DMS153 treated with DMSO at 0.1 percent for 48 hours (cell line): ENCODE measurements around the gene C1RL.
"Not testable (repeated sequence)": the region's sequence is repeated elsewhere in the genome, so short reads cannot be mapped to it uniquely, and the experiment has no call there.

Source experiments
- DNase-seq: peaks from one replicate; lab custom pipeline; 2025; ENCODE audit not compliant: unreplicated experiment; lab: John Stamatoyannopoulos, UW

Gene C1RL

GRCh38 chr12:7116196-7116595, 7.2 kb upstream of the C1RL start:
- DNase-seq: no peak

DNA sequence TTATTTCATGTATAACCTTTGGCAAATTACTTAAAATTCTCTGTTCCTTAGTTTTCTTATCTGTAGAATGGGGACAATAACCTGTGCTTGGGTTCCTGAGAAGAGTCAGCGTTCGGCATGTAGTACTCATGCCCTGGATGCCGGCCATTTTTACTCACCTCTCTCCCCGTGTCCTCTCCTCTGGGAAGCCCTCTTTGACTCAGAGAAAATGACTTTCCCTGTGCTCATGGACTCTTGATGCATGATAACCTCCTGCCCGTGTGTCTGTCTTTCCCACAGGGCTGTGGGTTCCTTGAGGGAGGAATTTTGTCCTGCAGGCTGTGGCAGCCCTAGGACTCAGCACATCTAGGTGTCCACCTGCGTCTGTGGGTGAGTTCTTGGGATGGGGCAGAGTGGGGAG, 5.8 kb upstream of the C1RL start:
- DNase-seq: no peak

DNA sequence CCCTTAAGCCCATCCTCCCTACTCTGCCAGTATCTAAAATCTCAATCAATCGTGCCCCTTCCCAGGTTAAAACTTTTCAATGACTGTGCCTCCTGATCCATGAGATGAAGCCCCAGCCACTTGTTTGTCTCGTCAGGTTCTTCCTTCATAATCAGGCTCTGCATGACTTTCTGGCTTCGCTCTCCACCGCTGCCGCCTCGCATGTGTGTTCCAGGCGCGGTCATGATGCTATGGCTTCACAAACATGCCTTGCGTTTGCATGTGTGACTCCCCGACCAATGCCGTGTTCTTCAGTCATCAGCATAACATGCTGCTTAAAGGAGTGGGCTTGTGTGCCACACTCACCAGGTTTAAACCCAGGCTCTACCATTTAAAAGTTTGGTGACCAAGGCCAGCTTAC, 5.0 kb upstream of the C1RL start:
- DNase-seq: no peak

- DNase-seq: peak; percentile 51
Measured at GRCh38 chr12:7113389-7113871, 4.4 kb upstream of the C1RL start.

- no peak for DNase-seq
Measured at GRCh38 chr12:7112041-7112440, 3.0 kb upstream of the C1RL start.

GRCh38 chr12:7110661-7111060, 1.6 kb upstream of the C1RL start:
- DNase-seq: no peak

- no peak for DNase-seq
Measured at GRCh38 chr12:7109572-7109920, 532 bp upstream of the C1RL start.

DNA sequence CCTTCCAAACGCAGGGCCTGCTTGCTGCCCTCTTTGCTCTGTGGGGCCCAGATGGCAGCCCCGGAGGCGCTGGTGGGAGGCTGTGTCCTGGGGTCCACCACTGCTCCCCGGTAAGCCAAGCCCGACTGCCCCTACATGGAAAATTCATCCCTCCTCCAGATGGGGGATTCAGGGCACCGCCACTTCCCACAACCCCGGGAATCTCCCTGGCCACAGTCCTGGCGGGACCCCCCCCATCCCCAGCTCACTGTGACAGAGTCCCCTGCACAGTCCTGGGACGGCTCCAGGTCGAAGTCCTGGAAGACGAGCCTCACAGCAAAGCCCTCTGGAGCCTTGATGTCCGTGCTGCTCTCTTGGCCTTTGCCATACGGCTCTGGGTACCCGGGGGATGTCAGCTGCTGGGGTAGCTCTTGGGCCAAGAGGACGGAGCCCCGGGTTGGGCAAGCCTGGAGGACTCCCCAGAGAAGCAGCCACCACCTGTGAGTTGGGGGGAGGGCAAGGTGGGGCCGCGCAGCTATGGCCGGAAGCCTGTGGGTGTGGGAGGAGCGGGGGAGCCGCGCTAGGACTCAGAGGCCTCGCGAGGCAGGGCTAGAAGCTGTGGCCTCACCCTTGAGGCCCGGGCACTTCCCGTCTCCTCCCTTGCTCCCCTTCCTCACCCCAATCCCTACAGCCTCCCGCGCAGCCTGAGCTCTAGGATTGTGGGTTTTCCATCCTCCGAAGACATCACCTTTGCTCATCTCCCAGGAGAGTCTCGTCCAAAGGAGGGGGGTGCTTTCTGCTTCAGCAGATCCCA, 815 bp downstream of the C1RL start:
- DNase-seq: peak; percentile 72

DNA sequence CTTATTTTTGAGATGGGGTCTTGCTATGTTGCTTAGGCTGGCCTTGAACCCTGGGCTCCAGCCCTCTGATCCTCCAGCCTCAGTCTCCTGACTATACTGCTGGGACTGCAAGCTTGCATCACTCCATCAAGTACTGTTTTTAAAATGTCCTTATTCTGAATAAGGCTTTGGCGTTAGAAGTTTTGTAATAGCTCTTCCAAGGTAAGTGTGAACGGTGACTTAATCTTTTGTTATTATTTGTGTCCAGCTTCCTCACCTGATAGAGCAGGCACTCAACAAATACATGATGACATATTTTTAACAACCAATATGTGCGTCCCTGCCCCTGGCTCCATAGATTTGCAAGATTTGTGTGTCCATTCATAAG, 1.4 kb downstream of the C1RL start:
- no peak for DNase-seq

DNA sequence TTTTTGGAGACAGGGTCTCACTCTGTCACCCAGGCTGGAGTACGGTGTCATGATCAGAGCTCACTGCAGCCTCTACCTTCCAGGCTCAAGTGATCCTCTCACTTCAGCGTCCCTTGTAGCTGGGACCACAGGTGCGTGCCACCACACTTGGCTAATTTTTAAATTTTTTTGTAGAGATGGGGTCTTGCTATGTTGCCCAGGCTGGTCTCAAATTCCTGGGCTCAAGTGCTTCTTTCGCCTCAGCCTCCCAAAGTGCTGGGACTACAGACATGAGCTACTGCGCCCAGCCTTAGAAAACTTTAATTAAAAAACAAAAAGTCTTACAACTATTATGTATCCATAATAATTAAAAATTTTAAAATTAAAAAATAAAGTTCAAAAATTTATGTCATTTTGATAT, 1.8 kb downstream of the C1RL start:
- not testable (repeated sequence) for DNase-seq

GRCh38 chr12:7106082-7106481, 2.9 kb downstream of the C1RL start:
- no peak for DNase-seq

GRCh38 chr12:7103837-7104584, 5.0 kb downstream of the C1RL start:
- no peak for DNase-seq

- DNase-seq: no peak
Measured at GRCh38 chr12:7102582-7102981, 6.4 kb downstream of the C1RL start.

- DNase-seq: no peak
Measured at GRCh38 chr12:7101694-7102131, 7.3 kb downstream of the C1RL start.

DNA sequence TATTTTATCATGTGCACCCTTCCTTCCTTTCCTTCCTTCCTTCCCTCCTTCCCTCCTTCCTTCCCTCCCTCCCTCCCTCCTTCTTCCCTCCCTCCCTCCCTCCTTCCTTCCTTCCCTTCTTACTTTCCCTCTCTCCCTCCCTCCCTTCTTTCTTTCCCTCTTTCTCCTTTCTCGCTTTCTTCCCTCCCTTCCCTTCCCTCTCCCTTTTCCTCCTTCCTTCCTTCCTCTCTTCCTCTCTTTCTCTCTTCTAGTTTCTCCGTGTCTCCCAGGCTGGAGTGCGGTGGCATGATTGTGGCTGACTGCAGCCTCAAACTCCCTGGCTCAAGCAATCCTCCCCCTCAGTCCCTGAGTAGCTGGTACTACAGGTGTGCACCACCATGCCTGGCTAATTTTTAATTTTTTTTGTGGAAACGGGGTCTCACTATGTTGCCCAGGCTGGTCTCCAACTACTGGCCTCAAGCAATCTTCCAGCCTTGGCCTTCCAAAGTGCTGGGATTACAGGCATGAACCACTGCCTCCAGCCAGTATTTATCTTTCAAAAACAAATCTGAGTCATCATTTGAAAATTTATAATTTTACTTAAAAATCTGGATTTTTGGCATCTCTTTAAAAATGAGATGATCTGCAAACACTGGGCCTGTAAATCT, 7.8 kb downstream of the C1RL start:
- no peak for DNase-seq

DNA sequence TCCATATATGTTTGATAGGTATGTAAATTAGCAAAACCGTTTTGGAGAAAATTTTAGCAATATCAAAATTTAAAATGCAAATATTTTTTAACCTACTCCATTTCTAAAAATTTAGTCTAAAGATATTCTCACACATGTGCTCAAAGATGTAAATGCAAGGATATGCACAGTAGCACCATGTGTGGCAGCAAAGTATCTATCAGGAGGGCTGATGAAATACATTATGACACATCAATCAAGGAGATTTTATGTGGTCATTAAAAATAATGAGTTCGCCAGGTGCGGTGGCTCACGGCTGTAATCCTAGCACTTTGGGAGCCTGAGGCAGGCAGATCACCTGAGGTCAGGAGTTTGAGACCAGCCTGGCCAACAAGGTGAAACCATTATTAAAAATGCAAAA, 8.8 kb downstream of the C1RL start:
- DNase-seq: no peak

DNA sequence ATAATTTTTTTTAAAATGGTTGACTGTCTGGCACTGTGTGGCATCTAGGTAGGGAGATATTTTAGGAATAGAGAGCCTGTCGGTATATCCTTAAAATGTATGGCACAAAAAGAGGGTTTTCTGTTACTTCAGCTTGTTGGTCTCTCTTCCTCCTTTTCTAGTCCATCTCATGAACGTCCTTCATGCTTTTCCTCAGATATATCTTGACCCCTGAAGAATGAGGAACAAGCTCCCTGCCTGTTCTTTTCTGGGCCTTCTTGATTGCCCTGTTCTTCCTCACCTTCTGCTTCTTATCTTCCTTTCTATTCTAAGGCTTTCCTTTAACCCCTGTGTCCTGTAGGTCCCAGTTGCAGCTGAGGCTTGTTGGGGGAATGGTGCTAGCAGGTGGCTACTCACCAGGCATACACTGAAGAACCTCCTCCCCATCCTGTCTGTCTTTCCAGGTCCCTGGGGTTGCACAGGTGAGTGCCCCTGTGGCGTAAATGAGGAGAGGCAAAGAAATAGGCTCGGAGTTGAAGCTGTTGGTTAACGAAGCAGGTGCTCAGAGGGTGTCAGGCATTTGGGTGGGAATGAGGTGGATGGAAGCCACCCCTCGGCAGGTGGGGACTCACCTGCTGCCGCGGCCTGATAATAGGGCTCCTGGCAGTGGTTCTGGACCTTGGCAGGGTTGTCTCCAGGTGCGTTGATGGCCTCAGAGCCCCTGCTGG, 9.6 kb downstream of the C1RL start:
- DNase-seq: no peak

- DNase-seq: peak; percentile 8
Measured at GRCh38 chr12:7096979-7097378, 12.0 kb downstream of the C1RL start.

DNA sequence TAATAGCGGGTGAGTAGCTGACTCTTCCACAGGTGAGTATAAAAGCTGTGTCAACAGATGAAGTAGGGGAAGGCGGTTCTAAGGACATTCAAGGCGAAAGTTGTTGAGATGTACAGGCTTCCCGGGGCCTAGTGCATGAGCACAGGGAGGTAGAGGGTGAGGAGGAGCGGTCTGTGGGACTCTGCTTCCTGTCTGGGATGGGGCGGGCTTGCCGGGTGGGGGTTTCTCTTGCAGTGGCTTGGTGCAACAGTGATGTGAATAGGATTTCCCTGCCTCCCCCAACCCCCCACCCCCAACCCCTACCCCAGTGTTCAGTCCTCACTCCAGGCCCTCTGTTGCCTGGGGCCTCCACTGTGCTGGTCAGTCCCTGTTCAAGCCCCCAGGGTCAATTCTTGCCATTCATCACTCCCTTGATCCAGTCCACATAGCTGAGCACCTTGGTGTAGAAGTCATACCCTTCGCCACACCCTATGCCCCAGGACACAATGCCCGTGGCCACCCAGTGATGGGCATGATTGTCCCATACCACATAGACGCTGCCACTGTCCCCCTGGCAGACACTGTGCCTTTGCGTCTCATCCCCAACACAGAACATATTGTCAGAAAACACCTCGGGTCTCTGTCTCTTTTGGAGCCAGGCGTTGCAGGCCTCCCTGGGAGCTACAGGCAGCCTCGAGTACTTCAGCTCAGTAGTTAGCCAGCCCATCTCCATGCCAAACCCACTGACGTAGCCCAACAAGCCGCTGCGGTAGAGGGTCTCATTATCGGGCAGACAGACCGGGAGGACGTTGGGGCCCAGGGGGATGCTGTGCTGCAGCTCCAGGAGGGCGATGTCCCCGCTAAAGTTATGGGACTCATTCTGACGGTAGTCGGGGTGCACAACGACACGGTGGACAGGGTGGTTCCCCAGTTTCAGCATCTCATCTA, 12.7 kb downstream of the C1RL start:
- no peak for DNase-seq

DNA sequence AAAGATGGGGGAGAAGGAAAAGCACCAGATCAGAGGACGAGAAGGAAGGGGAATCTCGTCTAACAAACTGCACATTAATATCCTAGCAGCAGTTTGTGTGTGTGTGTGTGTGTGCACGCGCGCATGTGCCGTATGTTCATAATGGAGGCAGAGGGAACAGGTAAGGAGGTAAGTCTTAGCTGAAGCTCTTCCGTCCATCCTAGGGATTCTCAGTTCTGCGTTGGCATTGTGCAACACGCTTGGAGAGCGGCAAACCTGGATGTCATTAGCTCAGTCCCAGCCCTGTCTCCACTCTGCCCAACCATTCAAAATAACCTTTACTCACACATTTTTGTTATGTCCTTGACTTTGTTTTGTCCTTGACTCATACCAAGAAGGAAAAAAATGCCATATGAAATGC, 15.1 kb downstream of the C1RL start:
- no peak for DNase-seq
